ENCODE data around the gene IER5L.

DNA sequence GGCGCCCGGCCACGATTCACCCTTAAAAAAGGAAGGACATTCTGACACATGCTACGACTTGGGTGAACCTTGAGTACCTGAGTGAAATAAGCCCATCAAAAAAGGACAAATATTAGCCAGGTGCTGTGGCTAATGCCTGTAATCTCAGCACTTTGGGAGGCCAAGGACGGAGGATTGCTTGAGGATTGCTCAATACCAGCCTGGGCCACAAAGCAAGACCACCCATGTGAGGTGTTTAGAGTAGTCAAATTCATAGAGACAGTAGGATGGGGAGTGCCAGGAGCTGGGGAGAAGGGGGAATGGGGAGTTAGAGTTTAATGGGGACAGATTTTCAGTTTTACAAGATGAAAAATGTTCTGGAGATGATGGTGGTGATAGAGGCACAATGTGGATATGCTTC is 32.1 kb upstream of the IER5L start:
- TF ChIP-seq, protein P1, sequence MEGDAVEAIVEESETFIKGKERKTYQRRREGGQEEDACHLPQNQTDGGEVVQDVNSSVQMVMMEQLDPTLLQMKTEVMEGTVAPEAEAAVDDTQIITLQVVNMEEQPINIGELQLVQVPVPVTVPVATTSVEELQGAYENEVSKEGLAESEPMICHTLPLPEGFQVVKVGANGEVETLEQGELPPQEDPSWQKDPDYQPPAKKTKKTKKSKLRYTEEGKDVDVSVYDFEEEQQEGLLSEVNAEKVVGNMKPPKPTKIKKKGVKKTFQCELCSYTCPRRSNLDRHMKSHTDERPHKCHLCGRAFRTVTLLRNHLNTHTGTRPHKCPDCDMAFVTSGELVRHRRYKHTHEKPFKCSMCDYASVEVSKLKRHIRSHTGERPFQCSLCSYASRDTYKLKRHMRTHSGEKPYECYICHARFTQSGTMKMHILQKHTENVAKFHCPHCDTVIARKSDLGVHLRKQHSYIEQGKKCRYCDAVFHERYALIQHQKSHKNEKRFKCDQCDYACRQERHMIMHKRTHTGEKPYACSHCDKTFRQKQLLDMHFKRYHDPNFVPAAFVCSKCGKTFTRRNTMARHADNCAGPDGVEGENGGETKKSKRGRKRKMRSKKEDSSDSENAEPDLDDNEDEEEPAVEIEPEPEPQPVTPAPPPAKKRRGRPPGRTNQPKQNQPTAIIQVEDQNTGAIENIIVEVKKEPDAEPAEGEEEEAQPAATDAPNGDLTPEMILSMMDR (IDR thresholded peaks at IDR 0.05) = no peak
- no peak for TF ChIP-seq EP300 (IDR thresholded peaks at IDR 0.05)

Data from esophagus muscularis mucosa (tissue), 3 donors.